CD14-positive monocyte (primary cell): ENCODE measurements around the gene PCNT. TPM values are rescaled to one million over a fixed set of nuclear protein-coding genes. Genes with fewer than 3 reads are reported as not detected.

ENCODE experiments used
- DNase-seq, 3 donors: peaks; one replicate each; pipeline ENCODE4 v3.0.0-alpha.2; 2011 to 2022
- H2AFZ ChIP-seq: 2 replicates; pipeline ENCODE4 v1.6.0; 2012; ENCODE audit warnings: mild to moderate bottlenecking, low read depth, low read length, inconsistent platforms; ENCODE audit not compliant: insufficient read depth, poor library complexity, severe bottlenecking
- H3K27ac ChIP-seq, 2 donors: 1 replicate in 1 of 2; 2 replicates in 1 of 2; pipeline ENCODE4 v1.5.1; 2012 to 2013; ENCODE audit warnings: low read length in 2 of 2, control low read depth in 1 of 2, inconsistent platforms in 1 of 2, low read depth in 1 of 2, mild to moderate bottlenecking in 1 of 2
- H3K27me3 ChIP-seq, 2 donors: one replicate each; pipeline versions ENCODE4 v1.6.0 to v1.6.1; 2011 to 2013; ENCODE audit warnings: low read length in 2 of 2; ENCODE audit not compliant: control insufficient read depth in 2 of 2, insufficient read depth in 2 of 2
- H3K36me3 ChIP-seq, 2 donors: replicated peaks in 1 of 2; 1 replicate in 1 of 2; 2 replicates in 1 of 2; pipeline versions ENCODE4 v1.5.1 to v1.6.1; 2012 to 2013; ENCODE audit warnings: low read length in 2 of 2, control low read depth in 1 of 2, inconsistent platforms in 1 of 2, mild to moderate bottlenecking in 1 of 2; ENCODE audit not compliant: insufficient read depth in 2 of 2, control insufficient read depth in 1 of 2
- H3K4me1 ChIP-seq, 2 donors: 1 replicate in 1 of 2; 2 replicates in 1 of 2; pipeline versions ENCODE4 v1.5.1 to v1.6.1; 2012 to 2013; ENCODE audit warnings: low read length in 2 of 2, control low read depth in 1 of 2, inconsistent platforms in 1 of 2, mild to moderate bottlenecking in 1 of 2, moderate library complexity in 1 of 2; ENCODE audit not compliant: insufficient read depth in 2 of 2, control insufficient read depth in 1 of 2
- H3K4me2 ChIP-seq: replicated peaks from 2 replicates; pipeline ENCODE3; 2012; ENCODE audit warnings: low read length, moderate library complexity, mild to moderate bottlenecking; ENCODE audit not compliant: poor library complexity, severe bottlenecking; ENCODE audit errors: extremely low read depth
- H3K4me3 ChIP-seq, 3 experiments: fragments of 200-600 bp in 1 of 3; sonication (generic) in 1 of 3; replicated peaks in 1 of 3; 1 replicate in 2 of 3; 2 replicates in 1 of 3; pipeline ENCODE4 v1.5.1; 2011 to 2013; ENCODE audit warnings: low read length in 3 of 3, mild to moderate bottlenecking in 3 of 3, control low read depth in 2 of 3, low read depth in 2 of 3, inconsistent platforms in 1 of 3, moderate library complexity in 1 of 3
- H3K79me2 ChIP-seq: 2 replicates; pipeline ENCODE4 v1.6.0; 2012; ENCODE audit warnings: mild to moderate bottlenecking, control low read depth, inconsistent platforms, low read length, moderate library complexity; ENCODE audit not compliant: insufficient read depth
- H3K9ac ChIP-seq: 2 replicates; pipeline ENCODE4 v1.6.0; 2017; ENCODE audit warnings: low read length, mild to moderate bottlenecking; ENCODE audit not compliant: insufficient read depth, poor library complexity, severe bottlenecking
- H3K9me3 ChIP-seq, 2 donors: replicated peaks in 1 of 2; 1 replicate in 1 of 2; 2 replicates in 1 of 2; pipeline versions ENCODE4 v1.5.1 to v1.6.1; 2012 to 2013; ENCODE audit warnings: low read length in 2 of 2, control low read depth in 1 of 2; ENCODE audit not compliant: control insufficient read depth in 1 of 2, insufficient read depth in 1 of 2
- H4K20me1 ChIP-seq: 2 replicates; pipeline ENCODE4 v1.6.0; 2012; ENCODE audit warnings: mild to moderate bottlenecking, low read length, control low read depth, moderate library complexity; ENCODE audit not compliant: insufficient read depth
- H3K27ac Mint-ChIP-seq, 7 donors: one replicate each; pipeline ENCODE4 v1.8.0; 2020; ENCODE audit warnings: mild to moderate bottlenecking in 7 of 7, mixed read lengths in 7 of 7, moderate library complexity in 6 of 7, inconsistent platforms in 2 of 7
- H3K27me3 Mint-ChIP-seq, 3 donors: one replicate each; pipeline ENCODE4 v1.8.0; 2021 to 2022; ENCODE audit warnings: low read depth in 3 of 3, mild to moderate bottlenecking in 3 of 3, mixed read lengths in 3 of 3, moderate library complexity in 3 of 3, inconsistent platforms in 1 of 3
- H3K36me3 Mint-ChIP-seq, 2 donors: one replicate each; pipeline ENCODE4 v1.8.0; 2020; ENCODE audit warnings: mixed read lengths in 2 of 2, inconsistent platforms in 1 of 2, mild to moderate bottlenecking in 1 of 2
- H3K4me1 Mint-ChIP-seq: one replicate; pipeline ENCODE4 v1.8.0; 2020; ENCODE audit warnings: mild to moderate bottlenecking, mixed read lengths
- H3K4me3 Mint-ChIP-seq, 2 donors: one replicate each; pipeline ENCODE4 v1.8.0; 2020; ENCODE audit warnings: mild to moderate bottlenecking in 2 of 2, mixed read lengths in 2 of 2, moderate library complexity in 1 of 2
- H3K9me3 Mint-ChIP-seq, 7 donors: one replicate each; pipeline ENCODE4 v1.8.0; 2020 to 2022; ENCODE audit warnings: mixed read lengths in 7 of 7, mild to moderate bottlenecking in 6 of 7, moderate library complexity in 6 of 7, inconsistent platforms in 2 of 7
- CTCF ChIP-seq: fragments of 200-600 bp; IDR thresholded peaks from one replicate; pipeline ENCODE4 v1.8.0; 2022; ENCODE audit warnings: antibody characterized with exemption, mild to moderate bottlenecking
- WGBS: methylation state at CpG from one replicate; pipeline ENCODE4 v1.1.5; 2013; ENCODE audit warnings: missing lambda C conversion rate; ENCODE audit not compliant: insufficient coverage; 5-methylcytosine and 5-hydroxymethylcytosine counted together
- intact Hi-C, 2 donors: fragments of 100-400 bp; cut with micrococcal nuclease; formaldehyde crosslinking; loops; one replicate each; pipeline versions ENCODE4 v1.15.0 to v1.15.1; 2023
- polyA plus RNA-seq, 3 donors: library from polyadenylated mRNA; depleted of rRNA in 1 of 3; unstranded in 2 of 3; stranded (reverse) in 1 of 3; fragments of 300-500 nt in 2 of 3; fragments of >200 nt in 1 of 3; fragmentation: Illumina TruSeq in 2 of 3; gene quantifications; 1 replicate in 2 of 3; 2 replicates in 1 of 3; pipeline ENCODE4 v1.2.3, GENCODE V29; 2012 to 2021

Gene PCNT
- polyA plus RNA-seq, 3 donors, result 4.2 to 16.3 (median 5.1) TPM

- Histone ChIP-seq H3K27me3 (no peaks in the 10 kb centered on the region), H3K27ac (no peak overlapping the region), H3K36me3 (peaks cover 3 to 24% of the 10 kb centered on the region in 2 donors), H3K9me3 (no peaks in the 10 kb centered on the region), H2AFZ (no peak overlapping the region), H3K4me1 (peaks cover 4 to 5% of the 10 kb centered on the region in 2 donors), H3K9ac (no peak overlapping the region), H3K4me2 (no peak overlapping the region), H3K79me2 (peaks cover 44% of the 10 kb centered on the region), H3K4me3 (no peak overlapping the region), H4K20me1 (peaks cover 36% of the 10 kb centered on the region)
- intact Hi-C loops, result no loop called here
- H3K4me1 Mint-ChIP-seq, result peaks cover 25% of the 10 kb centered on the region
- no peaks in the 10 kb centered on the region for H3K9me3 Mint-ChIP-seq
- no peak overlapping the region for H3K4me3 Mint-ChIP-seq
- peaks cover 21 to 27% of the 10 kb centered on the region in 2 donors for H3K36me3 Mint-ChIP-seq
- WGBS, result 81% methylated on average over 2 of the region's 2 CpGs
- DNase-seq, result no peak
- H3K27ac Mint-ChIP-seq, result peak overlapping the region in 1 of 7 donors; percentile 32
- H3K27me3 Mint-ChIP-seq, result peaks cover 0 to 3% (median 2%) of the 10 kb centered on the region in 3 donors
- TF ChIP-seq CTCF, result no peak
These were observed 155.0 kb downstream of the PCNT start for GRCh38 chr21:46478910-46479309.

GRCh38 chr21:46480466-46480865 is 156.5 kb downstream of the PCNT start:
- Mint-ChIP-seq H3K27me3 (peaks cover 0 to 2% (median 1%) of the 10 kb centered on the region in 3 donors), H3K9me3 (no peaks in the 10 kb centered on the region), H3K27ac (peak overlapping the region in 1 of 7 donors; percentile 20), H3K4me1 (peaks cover 16% of the 10 kb centered on the region), H3K36me3 (peaks cover 32 to 33% of the 10 kb centered on the region in 2 donors), H3K4me3 (no peak overlapping the region)
- Histone ChIP-seq H3K27me3 (no peaks in the 10 kb centered on the region), H4K20me1 (peaks cover 30% of the 10 kb centered on the region), H3K36me3 (peaks cover 3 to 30% of the 10 kb centered on the region in 2 donors), H3K27ac (no peak overlapping the region), H2AFZ (no peak overlapping the region), H3K4me3 (no peak overlapping the region), H3K4me1 (no peaks in the 10 kb centered on the region), H3K4me2 (no peak overlapping the region), H3K9ac (no peak overlapping the region), H3K9me3 (no peaks in the 10 kb centered on the region), H3K79me2 (peaks cover 41% of the 10 kb centered on the region)
- no peak for TF ChIP-seq CTCF
- intact Hi-C loops, result no loop called here
- DNase-seq, result no peak
- 96% methylated on average over 5 of the region's 5 CpGs for WGBS
